ENCODE results near the gene DHRS9. TPM values are rescaled to one million over a fixed set of nuclear protein-coding genes. Genes with fewer than 3 reads are reported as not detected.

DHRS9 gene
- total and polyA plus RNA-seq, 4 donors: 1.5 to 17.2 (median 4.0) TPM

GRCh38 chr2:169073963-169074751, 4.8 kb downstream of the DHRS9 start:
- Histone ChIP-seq H3K27ac (ENCODE audit: low read depth in 1 of 2, low read length in 1 of 2) (no peak overlapping the region), H3K36me3 (ENCODE audit: control insufficient read depth in 4 of 4, insufficient read depth in 4 of 4, low read length in 4 of 4) (no peaks in the 10 kb centered on the region), H3K9me3 (ENCODE audit: control insufficient read depth in 4 of 4, insufficient read depth in 3 of 4, low read length in 3 of 4) (no peaks in the 10 kb centered on the region), H3K27me3 (ENCODE audit: control insufficient read depth in 3 of 3, insufficient read depth in 3 of 3, low read length in 2 of 3) (no peaks in the 10 kb centered on the region), H3K4me1 (ENCODE audit: control insufficient read depth in 5 of 5, insufficient read depth in 5 of 5, low read length in 5 of 5) (no peaks in the 10 kb centered on the region), H3K9ac (ENCODE audit: insufficient read depth in 1 of 2, low read length in 2 of 2) (no peak overlapping the region), H3K4me3 (no peak overlapping the region)
- WGBS, 2 donors: 85 to 89% methylated on average over 9 of the region's 9 CpGs
- TF ChIP-seq, protein P1, sequence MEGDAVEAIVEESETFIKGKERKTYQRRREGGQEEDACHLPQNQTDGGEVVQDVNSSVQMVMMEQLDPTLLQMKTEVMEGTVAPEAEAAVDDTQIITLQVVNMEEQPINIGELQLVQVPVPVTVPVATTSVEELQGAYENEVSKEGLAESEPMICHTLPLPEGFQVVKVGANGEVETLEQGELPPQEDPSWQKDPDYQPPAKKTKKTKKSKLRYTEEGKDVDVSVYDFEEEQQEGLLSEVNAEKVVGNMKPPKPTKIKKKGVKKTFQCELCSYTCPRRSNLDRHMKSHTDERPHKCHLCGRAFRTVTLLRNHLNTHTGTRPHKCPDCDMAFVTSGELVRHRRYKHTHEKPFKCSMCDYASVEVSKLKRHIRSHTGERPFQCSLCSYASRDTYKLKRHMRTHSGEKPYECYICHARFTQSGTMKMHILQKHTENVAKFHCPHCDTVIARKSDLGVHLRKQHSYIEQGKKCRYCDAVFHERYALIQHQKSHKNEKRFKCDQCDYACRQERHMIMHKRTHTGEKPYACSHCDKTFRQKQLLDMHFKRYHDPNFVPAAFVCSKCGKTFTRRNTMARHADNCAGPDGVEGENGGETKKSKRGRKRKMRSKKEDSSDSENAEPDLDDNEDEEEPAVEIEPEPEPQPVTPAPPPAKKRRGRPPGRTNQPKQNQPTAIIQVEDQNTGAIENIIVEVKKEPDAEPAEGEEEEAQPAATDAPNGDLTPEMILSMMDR (IDR thresholded peaks at IDR 0.05; ENCODE audit: control extremely low read depth, extremely low read depth): no peak
- no peak for ATAC-seq (ENCODE audit: insufficient read depth, low FRiP score)
- no peak for DNase-seq

- TF ChIP-seq, protein P1 (IDR thresholded peaks at IDR 0.05; ENCODE audit: control extremely low read depth, extremely low read depth): no peak
- H3K27me3 ChIP-seq (ENCODE audit: control insufficient read depth in 3 of 3, insufficient read depth in 3 of 3, low read length in 2 of 3): no peaks in the 10 kb centered on the region
- DNase-seq (no peak), ATAC-seq (ENCODE audit: insufficient read depth, low FRiP score) (no peak)
- no peak overlapping the region for H3K4me3 ChIP-seq
- WGBS, 2 donors: 45 to 71% methylated on average over 2 of the region's 2 CpGs
- no peaks in the 10 kb centered on the region for H3K4me1 ChIP-seq (ENCODE audit: control insufficient read depth in 5 of 5, insufficient read depth in 5 of 5, low read length in 5 of 5)
- no peak overlapping the region for H3K9ac ChIP-seq (ENCODE audit: insufficient read depth in 1 of 2, low read length in 2 of 2)
- H3K9me3 ChIP-seq (ENCODE audit: control insufficient read depth in 4 of 4, insufficient read depth in 3 of 4, low read length in 3 of 4): no peaks in the 10 kb centered on the region
- H3K36me3 ChIP-seq (ENCODE audit: control insufficient read depth in 4 of 4, insufficient read depth in 4 of 4, low read length in 4 of 4): no peaks in the 10 kb centered on the region
- peak overlapping the region in 1 of 2 donors; percentile 48 for H3K27ac ChIP-seq (ENCODE audit: low read depth in 1 of 2, low read length in 1 of 2)
These were observed 8.4 kb downstream of the DHRS9 start for GRCh38 chr2:169077674-169078240.

DNA sequence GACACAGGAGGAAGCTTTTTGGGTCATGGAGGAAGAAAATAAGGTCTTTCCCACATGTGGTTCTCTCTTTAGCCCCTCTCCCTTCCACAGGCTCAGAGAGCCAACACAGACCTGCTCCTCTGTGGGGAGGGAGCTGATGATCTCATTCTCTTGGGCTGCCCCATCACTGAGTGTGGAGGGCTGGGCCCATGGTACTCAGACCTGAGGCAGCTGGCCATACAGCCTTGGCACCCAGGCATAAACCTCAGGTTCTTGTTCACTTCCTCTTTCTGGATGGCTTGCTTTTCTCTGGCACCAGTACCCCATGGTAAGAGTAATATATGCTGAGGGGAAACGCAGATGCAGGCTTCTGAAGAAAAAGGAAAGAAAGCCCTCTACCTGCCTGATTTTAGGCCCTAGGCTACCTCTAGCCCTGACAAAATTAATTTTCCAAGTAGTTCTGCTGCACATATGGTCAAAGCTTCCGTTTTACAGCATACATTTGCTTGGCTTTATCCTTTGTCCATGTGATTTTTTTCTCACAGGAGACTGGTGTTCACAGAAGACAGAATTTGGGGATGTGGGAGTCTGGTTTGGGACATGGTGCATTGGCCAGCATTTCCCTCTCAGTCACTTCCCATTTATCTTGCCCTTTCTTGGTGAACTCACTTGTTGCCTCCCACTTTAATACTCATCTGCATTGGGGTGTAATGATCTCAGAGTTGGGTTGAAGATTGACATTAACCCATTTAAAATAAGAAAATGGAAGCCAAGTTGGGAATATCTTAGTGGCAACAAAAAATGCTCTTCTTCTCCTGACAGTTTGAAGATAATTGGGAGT, 11.1 kb downstream of the DHRS9 start:
- Histone ChIP-seq H3K4me1 (ENCODE audit: control insufficient read depth in 5 of 5, insufficient read depth in 5 of 5, low read length in 5 of 5) (no peaks in the 10 kb centered on the region), H3K9me3 (ENCODE audit: control insufficient read depth in 4 of 4, insufficient read depth in 3 of 4, low read length in 3 of 4) (no peaks in the 10 kb centered on the region), H3K9ac (ENCODE audit: insufficient read depth in 1 of 2, low read length in 2 of 2) (no peak overlapping the region), H3K27ac (ENCODE audit: low read depth in 1 of 2, low read length in 1 of 2) (no peak overlapping the region), H3K27me3 (ENCODE audit: control insufficient read depth in 3 of 3, insufficient read depth in 3 of 3, low read length in 2 of 3) (no peaks in the 10 kb centered on the region), H3K4me3 (no peak overlapping the region), H3K36me3 (ENCODE audit: control insufficient read depth in 4 of 4, insufficient read depth in 4 of 4, low read length in 4 of 4) (no peaks in the 10 kb centered on the region)
- TF ChIP-seq, protein P1 (IDR thresholded peaks at IDR 0.05; ENCODE audit: control extremely low read depth, extremely low read depth): no peak
- ATAC-seq (ENCODE audit: insufficient read depth, low FRiP score): no peak
- WGBS, 2 donors: 63 to 67% methylated on average over 2 of the region's 2 CpGs
- DNase-seq: no peak
